Left lobe of liver (tissue), 2 donors: ENCODE measurements around the gene ENG. TPM values are rescaled to one million over a fixed set of nuclear protein-coding genes. Genes with fewer than 3 reads are reported as not detected.
"Not testable (repeated sequence)": the region's sequence is repeated elsewhere in the genome, so short reads cannot be mapped to it uniquely, and the experiment has no call there.

ENCODE experiments used
- ATAC-seq: fragments of 200-7000 bp; cut with Tn5 transposase; one replicate; pipeline ENCODE4 v1.9.1; 2020; ENCODE audit warnings: mild to moderate bottlenecking, moderate library complexity
- DNase-seq: peaks from one replicate; pipeline ENCODE4 v3.0.0-alpha.2; 2020; ENCODE audit warnings: low spot score
- total RNA-seq: library from RNA; stranded (reverse); gene quantifications from one replicate; pipeline ENCODE4 v1.2.1, GENCODE V29; 2021
- donor health status: DM: no; HTN: no; CAD: no; lungs with moderate emphysema.
- donor health status: DM: no; HTN: yes; CAD: no.

The ENG gene
- total RNA-seq = 34.1 TPM

DNA sequence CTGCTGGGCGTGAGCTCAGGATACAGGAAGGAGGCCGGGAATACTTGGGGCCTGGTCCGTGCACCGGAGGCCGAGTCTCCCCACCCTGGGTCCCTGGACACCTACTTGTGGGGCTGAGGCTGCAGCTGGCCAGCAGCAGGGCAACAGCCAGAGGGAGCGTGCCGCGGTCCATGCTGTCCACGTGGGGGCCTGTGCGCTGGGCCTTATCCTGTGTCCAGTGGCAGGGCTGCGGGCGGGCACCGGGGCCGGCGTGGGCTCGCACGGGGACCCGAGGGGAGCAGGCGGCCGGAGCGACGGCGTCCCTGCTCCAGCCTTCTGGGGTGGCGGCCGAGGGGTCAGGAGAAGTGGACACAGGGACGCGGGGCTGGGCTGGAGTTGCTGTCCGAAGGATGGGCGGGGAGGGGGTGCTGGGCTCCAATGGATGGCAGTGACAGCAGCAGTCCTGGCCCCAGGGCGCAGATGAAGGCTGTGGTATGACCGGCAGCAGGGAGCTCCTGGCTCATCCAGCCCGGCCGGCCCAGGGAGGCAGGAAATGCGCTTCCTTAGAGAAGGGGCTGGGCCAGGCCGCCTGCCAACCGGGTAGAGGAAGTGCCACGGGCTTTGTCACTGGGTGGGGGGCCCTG, at the start of gene ENG:
TSS of gene ENG (minus strand) at position 475 of the 623 bp plus-strand sequence. CDS start at position 172, 303 bp downstream.
- ATAC-seq (peak; percentile 68), DNase-seq (peak; percentile 66)

DNA sequence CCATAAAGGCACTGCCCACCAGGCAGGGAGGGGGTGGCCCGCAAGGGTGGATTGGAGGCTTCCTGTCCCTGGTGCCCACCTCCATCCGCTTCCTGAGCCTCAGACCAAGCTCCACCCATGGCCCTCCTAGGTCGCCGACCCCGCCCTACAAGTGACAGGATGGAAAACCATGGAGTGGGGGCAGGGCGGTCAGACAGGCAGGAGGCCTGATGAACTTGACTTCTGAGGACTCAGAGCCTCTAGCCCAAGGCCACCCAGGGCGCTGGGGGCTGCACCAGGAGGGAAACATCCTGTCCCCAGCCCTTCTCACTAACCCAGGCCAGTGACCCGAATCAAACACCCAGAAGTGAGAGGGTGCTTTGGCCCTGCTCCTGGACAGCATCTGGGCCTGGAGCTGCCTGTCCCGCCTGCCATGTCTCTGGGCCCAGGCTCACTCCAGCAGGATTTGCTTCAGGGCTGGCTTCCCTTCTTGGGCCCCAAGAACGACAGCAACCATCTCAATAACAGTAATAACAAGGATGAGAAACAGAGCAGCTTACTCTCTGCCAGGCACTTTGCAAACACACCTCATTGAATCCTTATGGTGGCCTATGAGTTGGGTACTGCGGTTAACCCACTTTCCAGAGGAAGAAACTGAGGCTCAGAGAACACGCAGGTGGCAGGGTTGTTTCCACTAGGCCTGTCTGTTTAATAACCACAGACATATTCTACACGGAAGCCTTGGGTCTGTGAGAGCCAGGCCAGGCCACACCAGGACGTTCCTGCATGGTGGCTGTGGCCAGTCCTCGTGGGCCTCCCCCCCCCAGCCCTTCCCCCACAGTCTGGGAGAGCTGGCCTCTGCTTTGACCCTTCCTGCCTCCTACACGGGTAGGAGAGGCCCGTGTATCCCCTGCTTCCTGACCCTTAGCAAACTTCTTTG, 49.4 kb upstream of the ENG start:
- ATAC-seq (peak; percentile 20), DNase-seq (no peak)

DNA sequence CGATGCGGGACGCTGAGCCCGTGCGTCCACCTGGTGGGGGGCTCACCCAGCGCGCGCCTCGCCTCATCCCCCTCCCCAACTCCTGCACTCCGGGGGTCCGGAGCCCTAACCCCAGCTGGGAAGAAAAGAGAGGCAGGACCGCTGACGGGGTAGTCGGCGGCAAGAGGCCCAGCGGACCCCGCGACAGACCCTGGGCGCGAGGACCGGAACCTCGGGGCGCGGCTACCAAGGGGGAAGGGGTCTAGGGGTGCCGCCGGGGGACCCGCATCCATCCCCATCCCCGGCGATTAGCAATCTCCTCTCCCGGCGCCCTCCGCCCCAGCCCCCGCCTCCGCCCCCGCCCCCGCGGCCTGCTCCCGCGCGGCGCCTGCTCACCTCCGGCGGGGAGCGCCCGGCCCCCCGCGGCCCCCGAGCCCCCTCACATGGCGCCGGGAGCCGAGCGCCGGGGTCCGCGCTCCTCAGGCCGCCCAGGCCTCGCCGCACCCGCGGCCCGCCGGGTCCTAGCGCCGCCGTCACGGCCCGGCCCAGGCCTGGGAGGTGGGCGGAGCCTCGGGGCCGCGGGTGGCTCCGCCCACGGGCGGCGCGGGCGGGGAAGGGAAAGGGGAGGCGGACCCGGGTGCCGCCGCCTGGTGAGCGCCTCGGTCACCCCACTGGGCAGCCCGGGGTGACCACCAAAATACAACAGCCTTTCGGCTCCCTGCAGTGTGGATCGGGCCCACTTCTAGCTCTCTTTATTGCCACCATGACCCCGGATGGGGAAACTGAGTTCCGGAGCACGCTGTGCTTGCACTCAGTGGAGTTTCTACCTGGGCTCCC, 44.9 kb upstream of the ENG start, which contains the start of gene ST6GALNAC6:
TSS of gene ST6GALNAC6 (minus strand) at position 476 of the 816 bp plus-strand sequence. CDS start 1,622 bp downstream, outside the sequence.
- ATAC-seq = peak; percentile 74
- DNase-seq = peak; percentile 78

DNA sequence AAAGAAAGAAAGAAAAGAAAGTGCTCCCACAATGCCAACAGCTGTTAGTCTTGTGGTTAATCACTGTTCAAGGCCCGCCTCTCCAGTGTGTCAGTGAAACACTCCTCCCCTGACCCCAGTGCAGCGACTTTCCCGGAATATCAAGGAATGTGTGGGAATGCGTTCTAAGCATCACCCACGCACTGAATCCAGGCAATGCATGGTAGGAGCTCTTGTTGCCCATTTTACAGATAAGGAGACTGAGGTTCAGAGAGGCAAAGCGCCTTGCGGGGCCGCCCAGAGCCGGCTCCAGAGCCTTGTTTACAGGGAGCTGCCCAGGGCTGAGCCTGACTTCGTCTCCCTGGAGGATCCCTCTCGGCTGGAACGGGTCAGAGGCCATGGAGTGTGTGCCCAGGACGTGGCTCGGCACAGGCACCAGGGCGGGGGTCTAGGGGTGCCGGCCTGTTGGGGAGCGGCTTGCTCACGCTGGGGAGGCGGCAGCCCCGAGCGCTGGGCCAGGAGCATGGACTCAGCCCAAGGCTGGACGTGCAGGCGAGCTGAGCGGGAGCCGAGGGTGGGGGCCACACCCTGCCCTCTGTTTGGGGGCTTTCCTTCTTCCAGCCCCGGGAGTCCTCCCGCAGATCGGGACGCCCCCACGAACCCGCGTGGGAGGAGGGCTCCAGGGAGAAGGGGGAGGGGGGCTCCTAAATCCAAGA, 44.1 kb upstream of the ENG start:
- DNase-seq = no peak
- peak; percentile 62 for ATAC-seq

DNA sequence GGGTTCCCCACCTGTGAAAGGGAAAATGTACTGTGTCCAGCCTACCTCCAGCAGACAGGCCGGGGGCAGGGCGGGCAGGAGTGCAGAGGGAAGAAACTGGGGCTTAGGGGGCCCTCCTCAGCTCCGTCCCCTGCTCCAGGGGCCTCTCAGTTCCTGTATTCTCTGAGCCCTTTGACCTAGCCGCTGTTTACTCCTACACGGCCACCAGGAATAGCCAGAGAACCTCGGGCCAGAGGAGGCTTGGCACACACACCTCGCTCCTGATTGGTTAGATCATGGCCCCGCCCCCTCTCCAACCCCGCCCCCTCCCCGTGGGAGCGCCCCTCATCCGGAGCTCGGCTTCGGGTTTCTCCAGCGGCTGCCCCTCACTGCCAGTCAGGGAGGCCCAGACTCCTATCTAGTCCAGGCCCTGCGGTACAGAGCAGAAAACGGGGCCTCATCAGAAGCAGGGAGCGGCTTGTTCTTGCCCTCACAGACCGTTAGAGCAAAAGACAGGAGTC, 42.8 kb upstream of the ENG start:
- DNase-seq = peak; percentile 90
- ATAC-seq = peak; percentile 88

DNA sequence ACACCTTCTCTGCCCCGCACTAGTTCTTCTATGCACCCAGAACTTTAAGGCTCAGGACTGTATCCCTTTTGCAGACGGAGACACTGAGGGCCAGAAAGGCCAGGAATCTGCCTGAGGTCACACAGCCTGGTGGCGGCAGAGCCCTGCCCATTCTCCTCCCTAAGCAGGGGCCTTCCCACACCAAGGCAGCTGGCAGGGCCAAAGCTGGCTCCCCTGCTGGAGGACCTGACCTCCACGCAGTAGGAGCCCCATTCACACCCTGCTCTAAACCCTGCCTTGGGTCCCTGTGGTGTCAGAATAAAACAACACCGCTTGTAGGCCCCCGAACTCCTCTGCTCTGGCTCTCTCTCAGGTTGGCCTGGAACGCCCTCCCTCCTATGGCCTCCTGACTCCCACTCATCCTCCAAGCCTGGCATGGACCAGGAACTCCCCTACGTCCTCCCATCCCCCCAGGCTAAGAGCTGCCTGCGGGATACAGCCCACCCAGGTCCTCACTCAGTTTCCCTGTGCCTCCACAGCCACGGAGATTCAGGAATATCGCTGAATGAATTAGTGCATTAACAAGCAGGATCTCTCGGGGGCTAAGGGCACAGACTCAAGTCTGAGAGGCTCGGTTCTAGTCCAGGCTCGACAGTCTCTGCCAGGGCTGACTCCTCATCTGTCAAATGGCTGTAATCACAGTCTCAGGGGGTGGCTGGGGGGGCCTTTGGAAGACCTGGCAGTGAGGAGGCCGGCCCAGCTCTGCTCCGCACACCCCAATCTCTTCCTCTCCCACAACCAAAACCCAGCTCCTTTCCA, 42.1 kb upstream of the ENG start:
- DNase-seq (no peak), ATAC-seq (peak; percentile 2)

DNA sequence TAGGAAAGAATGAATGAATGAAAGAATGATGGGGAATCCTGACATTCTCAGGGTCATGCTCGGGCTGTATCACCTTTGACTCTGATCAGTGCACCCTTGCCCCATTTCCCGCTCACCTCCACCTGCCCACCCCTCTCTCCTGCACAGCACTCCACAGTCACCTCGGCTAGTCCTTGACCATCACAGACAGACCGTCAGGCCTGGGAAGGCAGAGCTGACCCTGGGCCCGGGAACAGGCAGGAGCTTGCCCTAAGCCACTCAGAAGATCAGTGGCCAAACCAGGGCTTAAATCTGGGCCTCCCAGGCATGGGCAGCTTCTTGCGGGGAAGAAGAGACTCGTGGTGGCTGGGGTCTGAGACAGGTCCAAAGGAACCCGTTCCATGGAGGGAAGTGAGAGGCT, 41.4 kb upstream of the ENG start:
- no peak for DNase-seq
- ATAC-seq = no peak

DNA sequence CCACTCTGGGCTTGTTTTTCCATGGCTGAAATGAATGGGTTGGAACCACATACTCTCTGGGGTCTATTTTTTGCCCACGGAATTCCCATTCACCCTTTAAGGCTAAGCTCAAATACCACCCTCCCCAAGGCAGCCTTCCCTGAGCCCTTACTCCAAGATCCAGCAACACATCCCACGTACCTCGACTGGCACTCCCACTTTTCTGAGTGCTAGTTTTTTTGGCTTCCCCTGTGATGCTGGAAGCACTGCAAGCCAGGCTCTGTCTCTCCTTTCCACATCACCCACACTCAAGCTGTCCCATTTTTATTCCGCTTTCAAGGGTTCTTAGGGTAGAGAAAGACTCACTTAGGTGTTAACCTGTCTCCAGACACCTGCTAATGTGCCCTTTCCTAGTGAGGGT, 38.9 kb upstream of the ENG start:
- no peak for ATAC-seq
- no peak for DNase-seq

DNA sequence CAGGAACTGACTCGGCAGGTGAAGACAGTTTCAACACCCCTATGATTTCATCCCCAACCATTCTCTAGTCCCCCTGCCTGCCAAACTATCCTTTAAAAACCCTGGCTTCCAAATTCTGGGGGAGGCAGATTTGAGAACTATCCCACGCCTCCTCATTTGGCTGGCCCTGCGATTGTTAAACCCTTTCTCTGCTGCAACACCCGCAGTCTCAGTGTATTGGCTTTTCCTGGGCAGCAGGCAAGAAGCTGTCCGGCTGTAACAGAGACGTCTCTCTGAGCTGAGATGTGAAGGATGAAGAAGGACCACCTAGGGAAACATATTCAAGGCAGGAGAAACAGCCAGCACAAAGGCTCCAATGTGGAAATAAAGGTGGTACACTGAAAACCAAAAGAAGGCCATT, 38.4 kb upstream of the ENG start:
- no peak for ATAC-seq
- no peak for DNase-seq

DNA sequence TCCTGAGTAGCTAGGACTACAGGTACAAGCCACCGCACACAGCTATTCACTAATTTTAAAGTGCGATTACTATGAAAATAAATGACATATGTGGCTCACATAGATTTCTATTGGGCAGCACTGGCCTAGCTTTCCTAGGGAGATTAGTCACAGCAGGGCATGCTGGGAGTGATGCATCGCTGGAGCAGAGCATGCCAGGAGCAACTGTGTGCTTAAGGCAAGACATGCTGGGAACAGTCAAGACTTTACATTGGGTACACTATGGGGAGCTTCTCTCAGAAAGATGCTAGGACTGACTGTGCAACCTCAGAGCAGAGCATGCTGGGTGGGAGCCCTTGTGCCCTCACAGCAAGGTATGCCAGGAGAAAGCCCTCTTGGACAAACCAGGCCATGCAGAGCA, 35.6 kb upstream of the ENG start:
- DNase-seq = no peak
- ATAC-seq = no peak

DNA sequence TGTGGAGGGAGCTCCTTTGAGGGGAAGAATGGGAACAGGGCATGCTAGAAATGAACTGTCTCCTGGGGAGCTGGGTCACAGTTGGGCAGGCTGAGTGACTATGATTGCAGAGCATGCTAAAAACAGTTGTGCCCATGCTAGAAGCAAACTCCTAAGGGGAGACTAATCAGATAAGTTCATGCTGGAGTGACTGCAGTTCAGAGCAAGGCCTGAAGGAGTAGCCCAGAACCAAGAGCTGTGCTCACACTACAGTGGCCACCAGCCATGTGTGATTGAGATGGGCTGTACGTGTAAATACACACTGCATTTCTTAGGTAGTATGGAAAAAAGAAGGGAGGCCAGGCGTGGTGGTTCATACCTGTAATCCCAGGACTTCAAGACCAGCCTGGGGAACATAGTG, 33.3 kb upstream of the ENG start:
- no peak for ATAC-seq
- DNase-seq = no peak

DNA sequence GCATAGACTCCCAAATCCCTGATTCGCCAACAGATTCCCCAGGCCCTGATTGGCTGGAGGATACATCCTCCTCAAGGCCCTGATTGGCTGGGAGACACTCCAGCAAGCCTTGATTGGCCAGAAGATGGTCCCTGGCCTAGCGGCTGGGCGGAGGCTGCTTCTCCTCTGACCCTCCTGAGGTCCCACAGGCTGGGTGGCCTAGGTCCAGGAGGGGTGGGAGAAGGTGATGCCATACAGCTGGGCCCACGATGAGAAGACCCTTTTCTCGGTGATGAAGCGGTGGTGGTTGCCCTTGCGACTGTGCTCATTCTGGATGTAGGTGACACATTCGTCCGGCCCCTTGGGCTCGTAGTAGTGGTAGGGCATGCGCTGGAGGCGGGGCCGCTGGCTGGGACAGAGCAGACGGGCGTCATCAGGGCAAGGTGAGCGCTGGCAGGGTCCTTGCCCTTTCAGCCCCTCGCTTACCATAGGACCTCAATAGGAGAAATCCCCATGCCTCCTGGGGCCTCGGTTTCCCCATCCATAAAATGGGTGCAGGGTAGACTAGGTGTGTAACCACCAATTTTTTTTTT, 32.0 kb upstream of the ENG start:
- DNase-seq = no peak
- no peak for ATAC-seq

DNA sequence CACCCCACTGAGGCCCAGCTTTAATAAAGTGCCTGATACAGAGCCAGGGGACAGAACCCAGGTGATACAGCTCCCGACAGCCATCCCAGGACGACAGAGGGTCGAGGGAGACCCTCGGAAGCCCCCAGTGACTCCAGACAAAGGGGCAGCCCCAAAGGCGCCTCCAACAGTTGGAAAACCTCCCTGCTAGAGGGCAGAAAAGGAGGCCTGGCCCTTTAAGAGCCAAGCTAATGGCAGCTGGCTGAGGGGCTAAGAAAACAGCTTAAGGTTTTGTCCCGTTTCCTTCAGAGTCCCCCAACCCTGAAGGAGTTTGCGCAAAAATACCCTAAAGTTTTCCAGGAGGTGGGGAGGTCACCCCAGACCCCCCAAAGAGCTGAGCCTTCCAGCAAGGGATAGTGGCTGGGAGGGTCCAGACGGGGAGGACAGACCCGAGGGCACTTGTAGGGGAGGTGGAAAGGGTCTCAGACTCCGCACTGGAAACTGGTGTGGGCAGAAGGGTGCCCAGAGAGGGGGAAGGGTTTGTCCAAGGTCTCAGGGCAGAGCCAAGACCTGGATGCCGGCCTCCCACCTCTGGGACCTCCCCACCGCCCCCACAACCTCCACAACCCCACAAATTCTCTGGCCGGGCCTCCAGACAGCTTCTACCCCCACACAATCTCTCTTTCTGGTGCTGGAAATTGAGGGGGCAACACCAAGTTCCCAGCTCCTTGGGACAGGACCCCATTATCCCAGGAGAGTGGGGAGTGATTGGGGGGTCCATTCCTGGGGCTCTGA, 31.2 kb upstream of the ENG start:
- ATAC-seq = no peak
- DNase-seq = no peak

DNA sequence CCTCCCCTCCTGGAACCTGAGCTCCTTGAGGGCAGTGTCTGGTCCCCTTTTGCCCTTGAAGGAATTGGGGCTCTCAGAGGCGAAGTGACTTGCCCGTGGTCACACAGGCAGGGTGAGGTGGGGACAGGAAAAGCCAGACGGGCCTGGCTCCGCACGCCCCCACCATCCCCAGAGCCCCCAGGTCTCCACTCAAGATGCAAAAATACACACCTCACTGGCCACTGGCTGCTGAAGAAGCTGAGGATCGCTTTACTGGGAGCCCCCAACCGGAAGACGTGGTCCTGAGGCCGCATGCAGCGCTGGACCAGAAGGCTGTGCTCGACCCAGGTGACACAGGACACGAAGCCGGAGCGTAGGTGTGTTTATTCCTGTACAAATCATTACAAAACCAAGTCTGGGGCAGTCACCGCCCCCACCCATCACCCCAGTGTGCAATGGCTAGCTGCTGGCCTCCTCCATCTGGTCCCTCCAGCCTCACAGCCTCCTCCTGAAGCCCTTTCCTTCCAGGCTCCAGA, 30.6 kb upstream of the ENG start:
- DNase-seq = no peak
- no peak for ATAC-seq

DNA sequence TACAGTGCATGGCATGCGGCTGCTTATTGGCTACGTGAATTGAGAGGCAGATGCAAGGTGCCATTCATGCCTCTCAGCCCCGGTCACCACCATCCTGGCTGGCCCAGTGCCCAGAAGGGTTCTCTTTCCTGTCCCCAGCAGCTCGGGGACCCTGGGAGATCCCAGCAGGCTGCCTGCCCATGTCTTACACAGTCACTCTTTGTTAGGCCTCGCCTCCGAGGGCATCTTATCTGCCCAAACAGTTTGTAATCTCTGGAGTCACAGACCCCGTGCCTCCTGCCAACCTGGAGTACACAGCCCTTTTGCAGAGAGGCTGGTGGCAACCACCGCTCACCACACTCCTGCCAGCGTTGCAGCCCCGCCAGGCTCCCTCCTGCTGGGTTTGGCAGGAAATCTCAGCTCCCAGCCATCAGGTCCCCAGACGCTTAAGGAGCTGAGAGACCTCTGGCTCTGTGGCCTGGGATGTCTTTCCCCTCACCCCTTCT, 30.0 kb upstream of the ENG start:
- ATAC-seq (peak; percentile 45), DNase-seq (no peak)

DNA sequence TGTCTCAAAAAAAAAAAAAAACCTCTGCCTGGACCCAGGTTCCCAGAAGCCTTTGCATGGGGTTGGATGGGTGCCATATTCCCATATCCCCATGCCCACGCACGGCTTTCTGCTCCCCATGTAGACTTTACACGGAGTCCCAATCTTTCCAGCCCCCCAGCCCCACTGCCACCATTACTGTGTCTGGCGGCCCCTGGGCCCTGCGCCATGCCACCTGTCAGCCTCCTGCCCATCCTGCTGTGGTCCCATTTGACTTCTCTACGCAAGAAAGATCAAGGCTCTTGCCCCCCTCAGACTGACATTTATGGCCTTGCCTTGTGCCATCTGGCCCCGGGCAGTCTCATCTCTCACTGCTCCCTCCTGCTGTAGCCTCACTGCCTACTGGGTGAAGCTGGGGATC, 29.5 kb upstream of the ENG start:
- ATAC-seq (no peak), DNase-seq (no peak)

DNA sequence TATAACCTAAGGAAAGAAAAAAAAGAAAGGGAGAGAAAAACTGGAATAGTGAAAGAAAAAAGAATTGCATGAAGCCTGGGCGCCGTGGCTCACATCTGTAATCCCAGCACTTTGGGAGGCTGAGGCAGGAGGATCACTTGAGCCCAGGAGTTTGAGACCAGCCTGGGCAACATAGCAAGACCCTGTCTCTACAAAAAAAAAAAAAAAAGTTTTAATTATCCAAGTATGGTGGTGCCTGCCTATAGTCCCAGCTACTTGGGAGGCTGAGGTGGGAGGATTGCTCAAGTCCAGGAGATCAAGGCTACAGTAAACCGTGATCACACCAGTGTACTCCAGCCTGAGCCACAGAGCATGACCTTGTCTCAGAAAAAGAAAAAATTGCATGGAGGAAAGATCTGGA, 27.3 kb upstream of the ENG start:
- DNase-seq, ATAC-seq: not testable (repeated sequence)

DNA sequence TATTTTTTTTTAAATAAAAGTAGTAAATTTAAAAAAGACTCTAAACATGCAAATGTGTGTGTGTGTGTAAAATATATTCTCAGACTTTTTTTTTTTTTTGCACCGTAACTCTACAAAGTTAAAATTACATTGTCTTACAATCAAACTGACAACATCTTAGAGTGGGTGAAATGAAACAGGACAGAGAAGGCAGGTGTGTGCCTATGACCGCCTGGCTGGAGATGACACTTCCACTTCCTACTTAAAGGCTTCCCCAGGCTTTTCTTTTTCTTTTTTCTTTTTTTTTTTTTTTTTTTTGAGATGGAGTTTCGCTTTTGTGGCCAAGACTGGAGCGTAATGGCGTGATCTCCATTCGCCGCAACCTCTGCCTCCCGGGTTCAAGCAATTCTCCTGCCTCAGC, 25.7 kb upstream of the ENG start:
- ATAC-seq = no peak

More for the DNA sequence above, 25.7 kb upstream of the ENG start:
- no peak for DNase-seq
